Upper lobe of right lung (tissue), 1 donor: ENCODE results near the gene LSM6. TPM values are rescaled to one million over a fixed set of nuclear protein-coding genes. Genes with fewer than 3 reads are reported as not detected.

Experiments used
- ATAC-seq: fragments of 200-7000 bp; cut with Tn5 transposase; one replicate; pipeline ENCODE4 v1.9.1; 2020; ENCODE audit warnings: mild to moderate bottlenecking, moderate library complexity
- DNase-seq: peaks from one replicate; pipeline ENCODE4 v3.0.0-alpha.2; 2020
- H3K27ac ChIP-seq: fragments of 200-600 bp; one replicate; pipeline ENCODE4 v1.8.0; 2022
- H3K27me3 ChIP-seq: fragments of 200-600 bp; one replicate; pipeline ENCODE4 v1.8.0; 2022; ENCODE audit warnings: mild to moderate bottlenecking
- H3K36me3 ChIP-seq: fragments of 200-600 bp; one replicate; pipeline ENCODE4 v1.8.0; 2022
- H3K4me1 ChIP-seq: fragments of 200-600 bp; one replicate; pipeline ENCODE4 v1.8.0; 2022
- H3K4me3 ChIP-seq: fragments of 200-600 bp; one replicate; pipeline ENCODE4 v1.8.0; 2022; ENCODE audit warnings: mild to moderate bottlenecking
- H3K9me3 ChIP-seq: fragments of 200-600 bp; one replicate; pipeline ENCODE4 v1.8.0; 2022
- intact Hi-C: fragments of 100-400 bp; cut with DNase I; formaldehyde crosslinking; loops from one replicate; pipeline ENCODE4 v1.11.0; 2022
- total RNA-seq: library from RNA; stranded (reverse); fragmentation: NEBNext Ultra II Directional; extraction: Animal tissue kit (Norgen Biotek cat#: 25700); gene quantifications from one replicate; pipeline ENCODE4 v1.2.1, GENCODE V29; 2021
- TF ChIP-seq, protein P1 (sequence below): fragments of 200-600 bp; IDR thresholded peaks from one replicate; pipeline ENCODE4 v1.8.0; 2022; ENCODE audit warnings: antibody characterized with exemption
- donor health status: DM: no; HTN: yes; CAD: no; lungs with severe emphysema.

Gene LSM6
- total RNA-seq, 1 donor from 2014 or later = 31.8 TPM

- no peaks in the 10 kb centered on the region for H3K27me3 ChIP-seq
- H3K4me1 ChIP-seq = no peaks in the 10 kb centered on the region
- DNase-seq (no peak), ATAC-seq (no peak)
- H3K4me3 ChIP-seq = no peak within 1 kb of the TSS
- H3K9me3 ChIP-seq = no peaks in the 10 kb centered on the region
- no peak within 1 kb of the TSS for H3K27ac ChIP-seq
- intact Hi-C loops = no loop called here
- H3K36me3 ChIP-seq = no peaks in the 10 kb centered on the region
- TF ChIP-seq, protein P1, sequence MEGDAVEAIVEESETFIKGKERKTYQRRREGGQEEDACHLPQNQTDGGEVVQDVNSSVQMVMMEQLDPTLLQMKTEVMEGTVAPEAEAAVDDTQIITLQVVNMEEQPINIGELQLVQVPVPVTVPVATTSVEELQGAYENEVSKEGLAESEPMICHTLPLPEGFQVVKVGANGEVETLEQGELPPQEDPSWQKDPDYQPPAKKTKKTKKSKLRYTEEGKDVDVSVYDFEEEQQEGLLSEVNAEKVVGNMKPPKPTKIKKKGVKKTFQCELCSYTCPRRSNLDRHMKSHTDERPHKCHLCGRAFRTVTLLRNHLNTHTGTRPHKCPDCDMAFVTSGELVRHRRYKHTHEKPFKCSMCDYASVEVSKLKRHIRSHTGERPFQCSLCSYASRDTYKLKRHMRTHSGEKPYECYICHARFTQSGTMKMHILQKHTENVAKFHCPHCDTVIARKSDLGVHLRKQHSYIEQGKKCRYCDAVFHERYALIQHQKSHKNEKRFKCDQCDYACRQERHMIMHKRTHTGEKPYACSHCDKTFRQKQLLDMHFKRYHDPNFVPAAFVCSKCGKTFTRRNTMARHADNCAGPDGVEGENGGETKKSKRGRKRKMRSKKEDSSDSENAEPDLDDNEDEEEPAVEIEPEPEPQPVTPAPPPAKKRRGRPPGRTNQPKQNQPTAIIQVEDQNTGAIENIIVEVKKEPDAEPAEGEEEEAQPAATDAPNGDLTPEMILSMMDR = no peak
These were observed 38.7 kb downstream of the LSM6 start, which contains the start of gene REELD1 for GRCh38 chr4:146214238-146214637. REELD1 (plus strand) TSS chr4:146214538; CDS start chr4:146216953, 2,415 bp downstream.

DNA sequence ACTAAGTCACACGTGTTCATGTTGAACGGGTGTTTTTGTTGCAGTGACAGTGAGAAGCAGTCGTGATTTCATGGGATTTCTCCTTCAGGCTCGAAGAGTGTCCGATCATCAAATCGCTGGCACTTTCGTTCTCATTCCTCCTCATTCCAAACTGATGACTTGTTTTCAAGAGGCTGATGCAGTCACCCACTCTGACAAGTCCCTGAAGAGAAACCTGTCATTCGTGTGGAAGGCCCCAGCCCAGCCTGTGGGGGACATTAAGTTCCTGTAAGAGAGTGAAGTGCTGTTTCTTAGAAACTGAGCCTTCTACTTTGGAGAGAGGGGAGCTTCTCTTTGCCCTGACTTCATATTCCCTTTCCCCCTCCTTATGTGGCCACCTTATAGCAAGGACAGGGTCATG is 46.8 kb downstream of the LSM6 start:
- no peak overlapping the region for H3K27ac ChIP-seq
- H3K36me3 ChIP-seq = no peaks in the 10 kb centered on the region
- ATAC-seq (peak; percentile 55), DNase-seq (no peak)
- H3K9me3 ChIP-seq = no peaks in the 10 kb centered on the region
- no peak overlapping the region for H3K4me3 ChIP-seq
- H3K27me3 ChIP-seq = no peaks in the 10 kb centered on the region
- TF ChIP-seq, protein P1 = no peak
- intact Hi-C loops = no loop called here
- H3K4me1 ChIP-seq = no peaks in the 10 kb centered on the region

GRCh38 chr4:146224326-146224966 is 48.9 kb downstream of the LSM6 start:
- no peaks in the 10 kb centered on the region for H3K36me3 ChIP-seq
- no peak overlapping the region for H3K4me3 ChIP-seq
- no peaks in the 10 kb centered on the region for H3K4me1 ChIP-seq
- TF ChIP-seq, protein P1 = no peak
- intact Hi-C loops = no loop called here
- H3K9me3 ChIP-seq = no peaks in the 10 kb centered on the region
- DNase-seq = no peak
- ATAC-seq = no peak
- H3K27ac ChIP-seq = peak overlapping the region; percentile 4
- H3K27me3 ChIP-seq = no peaks in the 10 kb centered on the region

DNA sequence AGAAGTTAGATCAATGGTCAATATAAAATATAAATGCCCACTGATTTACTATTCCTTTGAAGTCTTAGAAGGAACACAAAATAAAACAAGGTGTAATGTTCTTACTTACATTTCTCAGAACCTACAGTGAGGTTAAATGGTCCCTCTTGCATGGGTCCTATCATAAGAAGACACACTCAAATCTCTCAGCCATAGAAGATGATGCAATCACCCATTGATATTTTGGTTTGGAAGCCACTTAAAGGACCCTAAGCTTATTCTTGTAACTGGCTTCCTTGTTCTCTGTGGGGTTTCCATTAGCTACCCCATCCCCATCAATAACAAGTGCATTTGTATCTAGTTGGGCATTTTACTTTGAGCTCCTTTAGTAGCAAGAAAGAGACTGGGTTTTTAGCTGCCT is 53.9 kb downstream of the LSM6 start:
- TF ChIP-seq, protein P1 = no peak
- Histone ChIP-seq H3K27me3 (no peaks in the 10 kb centered on the region), H3K4me1 (no peaks in the 10 kb centered on the region), H3K9me3 (no peaks in the 10 kb centered on the region), H3K36me3 (no peaks in the 10 kb centered on the region), H3K27ac (no peak overlapping the region), H3K4me3 (no peak overlapping the region)
- intact Hi-C loops = no loop called here
- DNase-seq (no peak), ATAC-seq (no peak)

DNA sequence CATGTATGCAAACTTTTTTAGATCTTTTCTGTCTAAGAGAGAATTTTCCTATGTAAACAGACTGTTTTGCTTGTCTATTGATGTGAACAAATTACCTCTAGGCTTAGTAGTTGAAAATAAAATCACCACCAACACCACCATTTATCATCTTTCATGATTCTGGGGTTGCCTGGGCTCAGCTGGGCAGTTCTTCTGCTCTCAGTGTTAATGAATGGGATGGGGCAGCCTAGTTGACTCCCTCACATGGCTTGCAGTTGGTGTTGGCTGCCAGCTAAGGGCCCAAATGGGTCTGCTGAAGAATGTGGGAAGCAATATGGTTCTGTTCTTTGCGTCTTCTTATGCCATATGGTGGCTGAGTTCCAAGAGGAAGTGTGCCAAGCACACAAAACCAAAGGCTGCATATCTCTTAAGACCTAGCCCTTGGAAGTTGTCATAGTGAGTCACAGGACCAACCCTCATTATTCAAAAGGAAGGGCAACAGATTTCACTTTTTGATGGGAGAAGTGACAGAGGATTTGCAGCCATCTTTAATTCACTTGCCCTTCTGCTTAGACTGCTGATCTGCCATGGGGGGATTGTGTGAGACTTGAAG is 56.7 kb downstream of the LSM6 start:
- H3K27me3 ChIP-seq = no peaks in the 10 kb centered on the region
- H3K4me3 ChIP-seq = no peak overlapping the region
- ATAC-seq (peak; percentile 32), DNase-seq (no peak)
- intact Hi-C loops = no loop called here
- TF ChIP-seq, protein P1 = no peak
- no peaks in the 10 kb centered on the region for H3K9me3 ChIP-seq
- H3K4me1 ChIP-seq = no peaks in the 10 kb centered on the region
- H3K27ac ChIP-seq = no peak overlapping the region
- no peaks in the 10 kb centered on the region for H3K36me3 ChIP-seq
